Activated B cell treated with CpG ODN at 0.5 μM for 24 hours (primary cell): ENCODE results near the gene DIP2C. TPM values are rescaled to one million over a fixed set of nuclear protein-coding genes. Genes with fewer than 3 reads are reported as not detected.

Experiments
- ATAC-seq: fragments of 200-7000 bp; cut with Tn5 transposase; one replicate; pipeline ENCODE4 v1.10.0; 2021; ENCODE audit warnings: low read depth, mild to moderate bottlenecking, moderate library complexity
- CTCF ChIA-PET: fragments of 350-600 bp; sonication (Branson Sonifier 250); formaldehyde crosslinking; loops from one replicate; lab custom pipeline; 2021; ENCODE audit warnings: antibody characterized with exemption; lab: Charles Lee
- POLR2A ChIA-PET: fragments of 350-600 bp; sonication (Branson Sonifier 250); formaldehyde crosslinking; loops from one replicate; lab custom pipeline; 2021; ENCODE audit warnings: antibody characterized with exemption; lab: Charles Lee
- DNase-seq: peaks from one replicate; pipeline ENCODE4 v3.0.0; 2022
- H3K27ac Mint-ChIP-seq: one replicate; pipeline ENCODE4 v1.8.0; 2020; ENCODE audit warnings: mixed read lengths
- H3K27me3 Mint-ChIP-seq: one replicate; pipeline ENCODE4 v1.8.0; 2021; ENCODE audit warnings: mixed read lengths
- H3K36me3 Mint-ChIP-seq: one replicate; pipeline ENCODE4 v1.8.0; 2021; ENCODE audit warnings: low read depth, mixed read lengths
- H3K4me1 Mint-ChIP-seq: one replicate; pipeline ENCODE4 v1.8.0; 2021; ENCODE audit warnings: mixed read lengths
- H3K4me3 Mint-ChIP-seq: one replicate; pipeline ENCODE4 v1.8.0; 2020; ENCODE audit warnings: mild to moderate bottlenecking, mixed read lengths
- H3K9me3 Mint-ChIP-seq: one replicate; pipeline ENCODE4 v1.8.0; 2020; ENCODE audit warnings: mixed read lengths
- intact Hi-C: fragments of 100-400 bp; cut with micrococcal nuclease; formaldehyde crosslinking; loops from one replicate; pipeline ENCODE4 v1.15.1; 2024
- total RNA-seq: library from RNA; stranded (reverse); gene quantifications from 2 replicates; pipeline ENCODE4 v1.2.3, GENCODE V29; 2022
- TF ChIP-seq, protein P1 (sequence below): fragments of 200-600 bp; IDR thresholded peaks from one replicate; pipeline ENCODE4 v1.8.0; 2022; ENCODE audit warnings: antibody characterized with exemption, mild to moderate bottlenecking

DIP2C gene
- total RNA-seq, 1 donor from 2014 or later: 0.49 TPM

DNA sequence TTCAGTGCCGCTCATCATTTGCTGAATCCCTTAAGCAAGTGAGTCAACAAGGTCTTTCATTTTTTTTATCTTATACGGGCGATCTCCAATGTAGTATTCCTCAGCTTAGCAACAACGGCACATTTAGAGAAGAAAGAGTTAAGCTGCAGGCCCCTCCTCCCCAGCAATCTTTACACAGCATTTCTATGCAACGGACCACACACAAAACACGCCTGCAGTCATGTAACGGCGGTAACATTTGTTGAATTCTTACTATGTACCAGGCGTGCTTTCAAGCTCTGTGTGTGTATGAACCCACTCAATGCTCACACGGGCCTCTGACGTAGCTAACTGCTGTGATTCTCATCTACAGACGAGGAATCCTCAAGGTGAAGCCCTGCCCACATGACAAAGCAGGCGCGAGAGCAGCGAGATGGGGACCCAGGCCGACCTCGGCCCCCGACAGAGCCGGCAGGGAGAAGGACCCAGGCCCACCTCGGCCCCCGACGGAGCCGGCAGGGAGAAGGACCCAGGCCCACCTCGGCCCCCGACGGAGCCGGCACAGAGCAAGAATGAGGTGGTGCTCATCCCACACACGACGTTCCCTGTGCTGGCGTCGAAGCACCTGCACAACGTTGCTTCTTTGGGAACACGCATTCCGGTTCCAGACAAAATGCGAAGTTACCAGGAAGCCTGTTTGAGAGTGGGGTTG lies 313.5 kb downstream of the DIP2C start:
- Mint-ChIP-seq H3K4me3 (no peak overlapping the region), H3K4me1 (no peaks in the 10 kb centered on the region), H3K9me3 (no peaks in the 10 kb centered on the region), H3K36me3 (no peaks in the 10 kb centered on the region), H3K27me3 (no peaks in the 10 kb centered on the region), H3K27ac (no peak overlapping the region)
- POLR2A ChIA-PET: no interaction called here
- ATAC-seq (no peak), DNase-seq (no peak)
- CTCF ChIA-PET: no interaction called here
- intact Hi-C loops: no loop called here
- TF ChIP-seq, protein P1, sequence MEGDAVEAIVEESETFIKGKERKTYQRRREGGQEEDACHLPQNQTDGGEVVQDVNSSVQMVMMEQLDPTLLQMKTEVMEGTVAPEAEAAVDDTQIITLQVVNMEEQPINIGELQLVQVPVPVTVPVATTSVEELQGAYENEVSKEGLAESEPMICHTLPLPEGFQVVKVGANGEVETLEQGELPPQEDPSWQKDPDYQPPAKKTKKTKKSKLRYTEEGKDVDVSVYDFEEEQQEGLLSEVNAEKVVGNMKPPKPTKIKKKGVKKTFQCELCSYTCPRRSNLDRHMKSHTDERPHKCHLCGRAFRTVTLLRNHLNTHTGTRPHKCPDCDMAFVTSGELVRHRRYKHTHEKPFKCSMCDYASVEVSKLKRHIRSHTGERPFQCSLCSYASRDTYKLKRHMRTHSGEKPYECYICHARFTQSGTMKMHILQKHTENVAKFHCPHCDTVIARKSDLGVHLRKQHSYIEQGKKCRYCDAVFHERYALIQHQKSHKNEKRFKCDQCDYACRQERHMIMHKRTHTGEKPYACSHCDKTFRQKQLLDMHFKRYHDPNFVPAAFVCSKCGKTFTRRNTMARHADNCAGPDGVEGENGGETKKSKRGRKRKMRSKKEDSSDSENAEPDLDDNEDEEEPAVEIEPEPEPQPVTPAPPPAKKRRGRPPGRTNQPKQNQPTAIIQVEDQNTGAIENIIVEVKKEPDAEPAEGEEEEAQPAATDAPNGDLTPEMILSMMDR: no peak

DNA sequence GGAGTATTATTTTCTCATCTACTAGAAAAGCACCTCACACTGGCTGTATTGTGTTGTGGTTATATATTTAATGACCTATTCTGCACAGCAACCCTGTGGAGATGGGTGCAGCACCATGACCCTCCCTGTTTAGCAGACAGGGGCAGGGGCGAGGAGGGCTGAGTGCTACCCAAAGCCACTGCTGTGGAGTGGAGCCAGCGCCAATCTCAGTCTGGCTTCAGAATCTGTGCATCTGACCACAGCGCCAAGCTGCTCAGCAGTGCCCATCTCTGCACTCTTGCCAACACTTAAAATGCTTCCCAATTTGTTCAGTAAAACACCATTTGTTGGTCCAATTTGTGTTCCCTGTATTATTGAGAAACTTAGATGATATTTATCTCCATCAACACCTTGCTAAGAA lies 315.1 kb downstream of the DIP2C start:
- H3K36me3 Mint-ChIP-seq: no peaks in the 10 kb centered on the region
- H3K4me1 Mint-ChIP-seq: no peaks in the 10 kb centered on the region
- no peak overlapping the region for H3K4me3 Mint-ChIP-seq
- H3K27me3 Mint-ChIP-seq: peaks cover 2% of the 10 kb centered on the region
- intact Hi-C loops: no loop called here
- no peaks in the 10 kb centered on the region for H3K9me3 Mint-ChIP-seq
- ATAC-seq (no peak), DNase-seq (no peak)
- TF ChIP-seq, protein P1: no peak
- no peak overlapping the region for H3K27ac Mint-ChIP-seq
- POLR2A ChIA-PET: no interaction called here
- CTCF ChIA-PET: no interaction called here

DNA sequence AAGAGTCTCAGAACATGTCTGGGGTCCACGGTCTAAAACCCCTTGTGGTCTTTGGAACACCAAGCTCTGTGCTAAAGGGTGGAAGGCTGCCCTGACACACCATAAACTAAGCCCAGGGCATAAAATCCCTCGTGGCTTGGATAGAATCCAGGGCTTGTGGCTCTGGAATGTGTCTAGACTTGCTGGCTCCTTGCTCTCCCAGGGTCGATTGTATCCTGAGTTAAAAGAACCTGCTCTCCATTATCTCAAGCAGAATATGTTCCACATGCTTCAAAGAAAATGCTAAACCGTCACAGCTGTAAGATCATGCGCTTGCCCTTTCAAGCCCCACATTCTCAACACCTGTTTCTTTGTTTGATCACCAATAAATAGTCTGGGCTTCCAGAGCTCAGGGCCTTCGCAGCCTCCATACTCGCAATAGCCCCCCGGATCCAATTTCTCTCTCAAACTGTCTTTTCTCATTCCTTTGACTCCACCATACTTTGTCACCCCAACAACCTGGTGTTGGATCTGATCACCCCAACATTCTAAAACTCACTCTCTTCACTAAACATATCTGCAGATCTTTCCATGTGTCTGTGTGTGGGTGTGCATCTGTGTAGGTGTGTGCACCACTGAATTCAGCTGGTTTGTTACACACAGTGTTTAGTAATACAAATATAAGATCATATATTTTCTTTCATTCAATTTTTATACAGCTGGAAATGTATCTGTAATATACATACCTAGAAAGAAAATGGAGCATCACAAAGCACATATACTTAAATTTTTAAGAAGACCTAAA lies 315.8 kb downstream of the DIP2C start:
- TF ChIP-seq, protein P1: no peak
- intact Hi-C loops: no loop called here
- Mint-ChIP-seq H3K36me3 (no peaks in the 10 kb centered on the region), H3K4me3 (no peak overlapping the region), H3K4me1 (no peaks in the 10 kb centered on the region), H3K27ac (no peak overlapping the region), H3K27me3 (peaks cover 2% of the 10 kb centered on the region), H3K9me3 (no peaks in the 10 kb centered on the region)
- no peak for ATAC-seq
- no peak for DNase-seq
- ChIA-PET CTCF (no interaction called here), POLR2A (no interaction called here)

DNA sequence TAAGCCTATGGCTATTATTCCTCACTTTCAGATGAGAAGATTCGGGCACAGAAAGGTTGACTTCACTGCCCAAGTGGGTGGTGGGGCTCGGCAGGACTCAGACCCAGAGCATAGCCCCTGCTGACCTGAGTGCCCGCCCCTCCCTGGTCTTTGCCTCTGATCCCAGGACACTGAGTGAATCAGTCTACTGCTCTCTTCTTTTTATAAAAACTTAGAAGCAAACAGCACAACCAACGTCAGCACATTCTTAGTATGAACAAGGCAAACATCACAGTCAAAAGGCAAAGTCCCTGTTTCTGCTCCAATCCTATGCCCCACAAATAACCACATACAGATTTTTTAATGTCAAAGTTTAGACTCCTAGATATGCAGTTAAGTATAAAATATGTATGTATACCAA lies 316.5 kb downstream of the DIP2C start:
- intact Hi-C loops: no loop called here
- ChIA-PET POLR2A (no interaction called here), CTCF (no interaction called here)
- no peak for DNase-seq
- H3K36me3 Mint-ChIP-seq: no peaks in the 10 kb centered on the region
- H3K9me3 Mint-ChIP-seq: no peaks in the 10 kb centered on the region
- no peak overlapping the region for H3K4me3 Mint-ChIP-seq
- H3K4me1 Mint-ChIP-seq: no peaks in the 10 kb centered on the region
- no peak overlapping the region for H3K27ac Mint-ChIP-seq
- peaks cover 2% of the 10 kb centered on the region for H3K27me3 Mint-ChIP-seq
- TF ChIP-seq, protein P1: no peak
- no peak for ATAC-seq

DNA sequence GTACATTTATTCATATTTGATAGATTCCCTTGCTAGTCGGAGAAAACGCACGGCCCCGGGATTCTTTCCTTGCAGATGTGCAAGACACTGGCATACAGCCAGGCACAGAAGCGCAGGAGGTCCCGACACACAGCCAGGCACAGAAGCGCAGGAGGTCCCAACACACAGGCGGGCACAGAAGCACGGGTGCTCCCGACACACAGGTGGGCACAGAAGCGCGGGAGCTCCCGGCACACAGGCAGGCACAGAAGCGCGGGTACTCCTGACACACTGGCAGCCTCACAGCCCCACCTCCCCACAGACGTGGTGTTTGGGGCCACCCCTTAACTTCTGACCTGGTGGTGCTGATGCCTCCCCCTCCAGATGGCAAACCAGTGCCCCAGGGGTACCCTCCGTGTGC lies 316.9 kb downstream of the DIP2C start:
- ChIA-PET CTCF (no interaction called here), POLR2A (no interaction called here)
- Mint-ChIP-seq H3K4me1 (no peaks in the 10 kb centered on the region), H3K27ac (no peak overlapping the region), H3K4me3 (no peak overlapping the region), H3K9me3 (no peaks in the 10 kb centered on the region), H3K36me3 (no peaks in the 10 kb centered on the region), H3K27me3 (peaks cover 2% of the 10 kb centered on the region)
- no peak for ATAC-seq
- intact Hi-C loops: no loop called here
- TF ChIP-seq, protein P1: no peak
- no peak for DNase-seq
